ENCODE data around the gene TCERG1L.
"Not testable (repeated sequence)": the region's sequence is repeated elsewhere in the genome, so short reads cannot be mapped to it uniquely, and the experiment has no call there.

The TCERG1L gene

DNA sequence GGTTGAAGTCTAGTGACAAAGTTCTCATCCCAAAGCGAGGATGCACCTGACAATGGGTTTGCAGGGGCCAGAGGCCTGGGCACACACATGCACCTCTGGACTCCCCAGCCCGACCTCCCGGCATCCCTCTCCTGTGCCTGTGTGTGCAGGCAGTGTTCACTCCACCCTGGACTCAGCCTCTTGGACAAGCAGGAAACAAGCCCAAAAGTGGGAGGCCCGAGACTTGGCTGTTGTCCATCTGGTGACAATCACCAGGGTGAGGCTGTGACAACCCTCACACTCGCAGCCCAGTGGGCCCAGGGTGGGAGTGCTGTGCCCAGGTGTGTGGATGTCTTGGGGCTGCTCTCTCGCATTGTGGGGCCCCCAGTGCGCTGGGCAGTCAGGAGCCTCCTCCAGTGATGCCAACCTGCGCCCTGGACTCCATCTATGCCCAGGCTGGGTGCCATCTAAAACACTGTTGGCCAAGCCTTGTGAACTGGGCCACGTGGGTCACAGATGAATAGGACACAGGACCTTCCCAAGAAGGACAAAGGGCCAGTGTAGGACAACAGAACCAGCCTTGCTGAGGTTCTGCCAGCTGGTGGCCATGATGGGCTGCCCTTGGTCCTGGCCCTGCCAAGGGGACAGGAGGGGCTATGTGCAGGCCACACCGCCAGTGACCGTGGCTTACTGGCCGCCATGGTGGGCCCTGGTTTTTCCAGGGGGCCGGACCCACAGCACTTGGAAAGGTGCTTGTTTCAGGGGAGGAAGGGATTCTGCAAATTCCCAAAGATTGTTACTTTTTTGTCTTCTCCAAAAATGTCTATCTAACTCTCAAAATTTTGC lies 144.3 kb downstream of the TCERG1L start:
- no peak for DNase-seq (ENCODE audit: low read depth, low spot score)

DNA sequence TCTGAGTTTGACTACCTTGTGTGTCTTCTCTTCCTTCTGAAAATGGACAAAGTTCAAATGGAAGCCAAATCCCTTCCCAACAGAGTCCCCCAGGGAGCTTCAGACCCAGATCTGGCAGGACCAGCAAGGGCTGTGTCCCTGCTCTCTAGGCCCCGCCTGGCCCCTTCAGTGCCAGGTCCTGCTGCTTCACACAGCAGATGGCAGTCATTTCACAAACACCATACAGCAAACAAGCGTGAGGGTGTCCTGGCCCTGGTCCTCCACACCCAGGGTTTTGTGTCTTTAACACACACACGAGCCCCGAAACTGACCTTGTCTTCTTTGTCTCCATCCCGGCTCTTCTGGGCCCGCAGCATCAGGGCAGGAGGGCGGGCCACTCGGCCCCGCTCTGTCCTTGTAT lies 145.0 kb downstream of the TCERG1L start:
- DNase-seq (ENCODE audit: low read depth, low spot score), result no peak

- no peak for DNase-seq (ENCODE audit: low read depth, low spot score)
Measured at GRCh38 chr10:131165092-131165491, 146.4 kb downstream of the TCERG1L start.

- no peak for DNase-seq (ENCODE audit: low read depth, low spot score)
Measured at GRCh38 chr10:131162866-131163843, 148.4 kb downstream of the TCERG1L start.

DNA sequence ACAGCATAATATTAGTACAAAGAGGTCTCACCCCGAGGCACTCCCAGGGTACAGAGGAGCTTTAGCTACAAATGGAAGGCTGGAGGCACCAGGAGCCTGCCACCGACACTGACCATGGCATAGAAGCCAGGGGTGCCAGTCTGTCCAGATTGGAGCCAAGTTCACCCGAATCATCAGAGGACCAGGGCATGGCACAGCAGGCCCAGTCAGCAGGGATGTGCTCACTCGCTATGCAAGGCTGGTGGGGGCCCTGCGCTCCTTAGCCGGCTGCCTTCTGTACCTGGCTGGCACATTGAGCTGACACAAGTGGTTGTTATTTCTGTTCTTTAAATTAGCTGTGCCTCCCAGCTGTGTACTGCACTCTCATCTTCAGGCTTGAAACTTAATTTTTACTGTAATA lies 149.3 kb downstream of the TCERG1L start:
- DNase-seq (ENCODE audit: low read depth, low spot score), result no peak

GRCh38 chr10:131161087-131161486 lies 150.4 kb downstream of the TCERG1L start:
- no peak for DNase-seq (ENCODE audit: low read depth, low spot score)

DNA sequence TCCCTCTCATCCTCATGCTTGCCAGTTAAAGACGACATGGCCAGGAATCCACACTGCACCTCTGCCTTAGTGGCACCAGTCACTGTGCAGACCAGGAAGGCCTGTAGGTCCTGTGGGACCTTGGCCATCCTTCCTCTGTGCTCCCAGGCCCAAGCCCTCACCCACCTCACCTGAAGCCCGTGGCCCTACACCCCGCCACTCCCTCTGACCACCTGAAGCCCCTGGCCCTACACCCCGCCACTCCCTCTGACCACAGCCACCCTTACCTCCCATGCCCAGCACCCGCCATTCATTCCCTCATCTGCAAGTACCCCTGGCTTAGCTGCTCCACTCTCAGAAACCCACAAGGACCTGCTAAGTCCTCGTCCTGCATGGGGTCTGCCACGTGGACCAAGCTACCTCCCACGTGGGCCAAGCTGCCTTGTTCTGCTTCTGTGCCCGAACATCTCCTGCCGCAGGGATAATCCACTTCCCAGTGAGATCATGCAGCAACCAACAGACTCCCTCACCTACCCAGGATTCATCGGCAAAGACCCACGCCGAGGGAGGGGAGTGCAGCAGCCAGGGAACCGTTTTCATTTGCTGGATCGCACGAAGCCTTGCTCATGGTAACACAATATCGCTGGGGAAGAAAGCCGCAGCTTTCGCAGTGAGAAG lies 151.2 kb downstream of the TCERG1L start:
- DNase-seq (ENCODE audit: low read depth, low spot score), result no peak

GRCh38 chr10:131159771-131160170 lies 151.8 kb downstream of the TCERG1L start:
- no peak for DNase-seq (ENCODE audit: low read depth, low spot score)

GRCh38 chr10:131158695-131159094 lies 152.8 kb downstream of the TCERG1L start:
- no peak for DNase-seq (ENCODE audit: low read depth, low spot score)

- no peak for DNase-seq (ENCODE audit: low read depth, low spot score)
Measured at GRCh38 chr10:131157899-131158298, 153.6 kb downstream of the TCERG1L start.

DNA sequence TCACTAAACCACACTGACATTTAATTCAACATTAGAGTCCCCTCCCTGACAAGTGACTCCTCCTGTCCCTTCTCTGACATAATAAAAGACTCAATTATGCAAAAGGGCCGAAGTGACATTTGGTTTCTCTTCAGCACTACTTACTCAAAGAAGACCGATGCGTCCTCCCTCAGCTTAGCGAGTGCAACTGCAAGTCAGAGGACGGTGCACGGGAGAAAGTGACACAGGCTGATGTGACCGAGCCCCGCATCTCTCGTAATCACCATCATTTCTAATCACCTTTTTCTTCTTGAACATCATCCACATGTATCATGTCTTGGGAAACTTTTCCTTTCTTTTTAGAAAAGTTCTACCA lies 155.7 kb downstream of the TCERG1L start:
- DNase-seq (ENCODE audit: low read depth, low spot score), result no peak

- no peak for DNase-seq (ENCODE audit: low read depth, low spot score)
Measured at GRCh38 chr10:131155218-131155875, 156.2 kb downstream of the TCERG1L start.

DNA sequence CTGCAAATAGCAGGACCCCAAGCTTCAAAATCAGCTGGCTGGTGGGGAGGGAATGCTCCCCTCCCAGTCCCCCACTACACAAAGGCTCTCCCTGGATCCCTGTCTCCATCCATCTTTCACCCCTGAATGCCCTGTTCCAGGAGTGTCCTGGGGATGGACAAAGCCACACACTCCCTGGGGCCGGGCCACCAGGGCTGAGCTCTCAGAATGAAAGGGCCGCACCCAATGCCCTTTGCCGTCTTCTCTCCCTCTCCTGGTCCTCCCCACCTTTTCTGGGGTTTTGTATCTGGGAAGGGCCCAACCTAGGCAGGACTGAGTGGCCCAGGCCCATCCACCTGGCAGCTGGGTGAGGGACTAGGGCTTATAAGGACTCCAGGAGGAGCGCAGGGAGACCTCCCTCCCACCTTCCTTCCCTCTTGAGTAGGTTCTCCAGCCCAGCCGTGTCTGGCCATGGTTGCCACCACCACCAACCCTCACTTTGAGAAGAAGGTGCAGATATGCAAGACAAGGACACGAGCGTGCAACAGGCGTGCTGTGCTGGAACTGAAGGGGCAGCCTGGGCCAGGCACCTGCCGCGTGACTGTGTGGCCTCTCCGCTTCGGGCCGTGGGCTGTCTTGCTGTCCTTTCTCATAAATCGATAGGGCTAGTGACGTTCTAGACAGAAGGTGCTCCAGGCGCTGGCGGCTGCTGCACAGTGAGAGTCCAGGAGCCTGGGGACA lies 157.1 kb downstream of the TCERG1L start:
- DNase-seq (ENCODE audit: low read depth, low spot score), result no peak

DNA sequence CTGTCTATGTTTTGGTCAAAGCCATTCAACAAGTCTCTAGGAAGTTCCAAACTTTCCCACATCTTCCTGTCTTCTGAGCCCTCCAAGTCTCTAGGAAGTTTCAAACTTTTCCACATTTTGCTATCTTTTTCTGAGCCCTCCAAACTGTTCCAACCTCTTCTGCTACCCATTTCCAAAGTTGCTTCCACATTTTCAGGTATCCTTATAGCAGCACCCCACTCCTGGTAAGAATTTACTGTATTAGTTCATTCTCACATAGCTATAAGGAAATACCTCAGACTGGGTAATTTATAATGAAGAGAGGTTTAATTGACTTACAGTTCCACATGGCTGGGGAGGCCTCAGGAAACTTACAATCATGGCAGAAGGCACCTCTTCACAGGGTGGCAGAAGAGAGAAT lies 159.1 kb downstream of the TCERG1L start:
- DNase-seq (ENCODE audit: low read depth, low spot score), result not testable (repeated sequence)

DNA sequence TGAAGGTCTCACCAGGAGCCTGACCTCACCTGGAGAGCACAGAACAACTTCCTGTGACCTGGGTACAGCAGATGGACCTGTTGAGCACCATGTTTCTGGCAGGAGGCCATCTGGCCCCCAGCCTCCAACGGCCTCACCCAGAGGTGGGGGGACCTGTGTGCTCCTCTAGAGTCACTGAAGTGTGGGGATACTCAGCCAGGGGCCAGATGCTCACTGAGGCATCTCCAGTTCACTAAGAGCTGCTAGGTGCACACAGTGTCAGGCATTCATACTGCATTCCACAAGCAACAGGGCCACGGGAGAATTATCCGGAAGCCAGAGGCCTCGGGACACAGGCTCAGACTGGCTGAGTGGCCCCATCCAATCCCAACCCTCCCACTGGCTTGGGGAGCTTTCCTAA lies 161.4 kb downstream of the TCERG1L start:
- no peak for DNase-seq (ENCODE audit: low read depth, low spot score)

GRCh38 chr10:131149586-131149985 lies 161.9 kb downstream of the TCERG1L start:
- DNase-seq (ENCODE audit: low read depth, low spot score), result no peak

- DNase-seq (ENCODE audit: low read depth, low spot score), result no peak
Measured at GRCh38 chr10:131149111-131149510, 162.4 kb downstream of the TCERG1L start.

GRCh38 chr10:131148270-131148669 lies 163.3 kb downstream of the TCERG1L start:
- no peak for DNase-seq (ENCODE audit: low read depth, low spot score)

- no peak for DNase-seq (ENCODE audit: low read depth, low spot score)
Measured at GRCh38 chr10:131147301-131147975, 164.1 kb downstream of the TCERG1L start.

GRCh38 chr10:131146790-131147189 lies 164.7 kb downstream of the TCERG1L start:
- no peak for DNase-seq (ENCODE audit: low read depth, low spot score)
